Hematopoietic multipotent progenitor cell treated with erythropoietin and hydrocortisone succinate and interleukin-3 and kit ligand, for 4 days (in vitro differentiated cells): ENCODE results near the gene TRIM9.
"Not testable (repeated sequence)": the region's sequence is repeated elsewhere in the genome, so short reads cannot be mapped to it uniquely, and the experiment has no call there.

ENCODE experiments used
- DNase-seq: peaks from one replicate; pipeline ENCODE4 v3.0.0-alpha.2; 2015

The TRIM9 gene

DNA sequence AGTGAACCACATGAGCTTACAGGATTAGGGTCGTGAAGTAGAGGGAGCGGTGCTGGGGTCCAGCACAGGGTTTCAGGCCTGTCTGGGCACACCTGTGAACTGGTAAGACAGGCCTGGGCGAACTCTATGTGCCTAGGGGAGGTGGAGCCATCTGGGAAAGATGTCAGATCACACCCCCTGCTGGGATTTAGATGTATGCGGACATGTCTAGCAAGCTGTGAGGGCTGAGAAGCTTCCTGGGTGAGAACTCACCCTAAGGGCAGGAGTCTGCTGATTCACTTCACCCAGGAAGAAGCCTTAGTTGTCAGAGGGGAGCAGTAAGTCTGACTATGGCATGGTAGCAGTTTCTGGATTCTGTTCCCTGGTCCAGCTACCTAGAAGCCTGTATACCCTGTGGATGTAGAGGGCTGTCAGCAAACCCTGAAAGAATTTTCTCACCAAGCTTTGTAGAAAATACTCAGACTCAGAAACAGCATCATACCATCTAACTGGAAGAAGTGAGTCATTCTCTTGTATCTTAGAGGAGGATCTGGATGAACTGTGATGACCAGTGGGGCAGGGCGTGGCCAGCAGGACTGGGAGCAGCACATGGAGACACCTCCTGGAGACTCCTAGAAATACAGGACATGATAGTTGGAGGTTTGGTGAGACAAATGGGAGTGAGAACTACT is 139.4 kb downstream of the TRIM9 start:
- DNase-seq, result peak; percentile 83

DNA sequence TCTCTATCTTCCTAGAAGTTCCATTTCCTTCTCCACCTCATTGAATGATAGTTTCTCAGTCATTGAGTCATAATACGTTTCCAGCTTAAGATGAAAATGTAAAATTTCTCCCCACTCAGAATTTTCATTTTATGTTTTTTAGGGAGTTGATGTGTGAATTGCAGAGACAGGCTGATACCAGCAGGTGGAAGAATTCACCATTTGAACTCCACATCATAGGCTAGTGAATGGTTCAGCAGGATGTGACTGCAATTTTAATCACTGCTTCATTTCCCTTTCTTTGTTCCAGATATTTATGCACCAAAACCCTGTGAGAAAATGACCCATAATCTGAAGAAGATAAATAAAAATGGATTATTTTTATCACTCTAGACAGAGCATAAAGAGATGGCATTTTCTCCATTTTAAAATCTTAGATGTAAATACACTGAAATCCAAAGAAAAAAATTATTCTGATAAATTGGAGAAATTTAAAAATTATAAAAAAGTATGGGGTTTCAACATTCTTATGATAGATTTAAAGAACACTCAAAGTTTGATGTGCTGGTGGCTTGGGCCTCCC is 140.0 kb downstream of the TRIM9 start:
- peak; percentile 70 for DNase-seq

DNA sequence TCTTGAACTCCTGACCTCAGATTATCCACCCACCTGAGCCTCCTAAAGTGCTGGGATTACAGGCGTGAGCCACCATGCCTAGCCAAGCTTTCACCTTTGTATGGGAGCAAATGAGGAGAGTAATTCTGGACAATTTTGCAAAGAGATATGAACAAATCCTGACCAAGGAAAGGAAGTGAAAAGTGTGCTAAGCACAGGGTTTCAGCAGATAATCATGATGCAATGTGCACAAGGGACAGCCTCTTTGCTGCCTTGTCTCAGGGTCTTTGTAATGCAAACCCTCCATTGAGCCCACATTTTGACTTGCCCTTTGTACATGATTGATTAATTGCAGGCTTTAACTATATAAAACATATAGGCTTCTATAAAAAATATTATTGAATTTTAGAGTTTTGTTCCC is 141.4 kb downstream of the TRIM9 start:
- DNase-seq, result peak; percentile 28

DNA sequence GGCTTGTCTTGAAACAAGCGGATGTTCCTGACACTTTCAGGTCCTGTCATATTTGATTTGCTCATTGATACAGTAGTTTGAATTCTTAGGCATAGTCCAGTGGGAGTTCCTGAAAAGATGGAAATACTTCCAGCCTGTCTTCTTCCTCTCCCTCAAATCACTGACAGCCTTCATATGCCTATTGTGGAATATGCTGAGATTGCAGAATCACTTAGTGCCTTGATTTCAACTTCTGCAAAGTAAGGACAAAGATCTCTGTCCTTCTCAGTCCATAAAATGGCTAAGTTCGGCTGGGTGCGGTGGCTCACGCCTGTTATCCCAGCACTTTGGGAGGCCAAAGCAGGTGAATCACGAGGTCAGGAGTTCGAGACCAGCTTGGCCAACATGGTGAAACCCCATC is 143.9 kb downstream of the TRIM9 start:
- no peak for DNase-seq

DNA sequence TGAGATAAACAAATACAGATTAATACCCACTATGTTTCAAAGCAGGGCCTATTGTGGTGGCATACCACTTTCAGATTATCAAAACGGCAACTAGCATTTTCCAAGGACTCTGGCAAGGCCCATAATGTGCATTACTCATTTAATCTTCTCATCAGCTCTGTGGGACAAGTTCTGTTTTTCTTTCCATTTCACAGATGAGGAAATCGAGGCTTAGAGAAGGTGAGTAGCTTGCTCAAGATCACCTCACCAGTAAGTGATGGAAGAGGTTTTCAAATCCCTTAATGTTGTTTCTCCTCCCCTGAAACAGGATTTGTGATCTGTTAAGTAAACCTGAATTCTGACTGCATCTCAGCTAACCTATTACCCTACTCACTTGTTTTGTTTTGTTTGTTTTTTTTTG is 146.7 kb downstream of the TRIM9 start:
- DNase-seq, result no peak

DNA sequence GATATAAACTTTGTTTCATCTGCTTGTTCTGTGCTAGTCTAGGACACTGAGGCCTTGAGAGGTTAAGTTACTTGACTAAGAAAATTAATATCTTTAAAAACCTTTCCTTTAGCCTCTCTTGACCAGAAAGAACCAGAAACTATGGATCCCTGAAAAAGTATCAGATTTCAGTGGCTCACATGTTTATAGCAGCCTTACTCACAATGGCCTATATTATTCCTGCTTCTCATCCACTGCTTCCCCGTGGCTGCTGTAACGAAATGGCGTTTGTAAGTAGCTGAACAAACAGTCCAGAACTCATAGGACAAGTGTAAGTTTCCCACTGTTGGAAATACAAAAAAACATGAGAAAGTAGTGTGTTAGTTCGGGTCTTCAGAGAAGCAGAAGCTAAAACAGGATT is 147.5 kb downstream of the TRIM9 start:
- DNase-seq, result no peak

DNA sequence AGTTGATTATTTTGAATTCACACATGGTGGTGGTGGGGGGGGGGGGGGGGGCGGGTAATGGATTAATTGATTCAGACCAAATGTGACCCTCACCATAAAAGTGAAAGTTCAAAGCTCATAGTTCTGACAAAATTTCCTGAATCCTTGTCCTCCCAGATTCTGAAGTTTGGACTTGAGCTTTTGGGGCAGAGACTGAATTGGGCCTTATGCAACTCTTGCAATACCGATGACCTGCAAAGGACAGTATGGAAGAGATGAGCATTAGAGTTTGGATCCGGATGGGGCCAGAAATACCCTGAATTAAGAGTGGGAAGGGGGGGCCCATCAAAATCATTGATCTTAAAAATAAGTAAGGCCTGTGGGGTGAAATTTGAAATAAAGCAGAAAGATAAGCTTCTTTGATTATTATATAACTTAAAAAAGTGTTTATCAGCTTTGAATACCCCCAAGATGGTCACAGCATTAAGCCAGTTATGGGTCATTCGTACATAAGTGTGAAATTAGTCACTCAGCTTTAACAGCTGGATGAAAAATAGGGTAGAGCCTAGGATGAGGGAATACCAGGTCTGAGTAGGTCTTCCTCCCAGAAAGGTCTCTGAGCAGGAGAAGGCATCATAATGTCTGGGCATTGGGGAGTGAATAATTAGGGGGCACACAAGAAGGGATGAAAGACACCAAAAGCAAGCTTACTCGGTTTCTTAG is 148.5 kb downstream of the TRIM9 start:
- no peak for DNase-seq

DNA sequence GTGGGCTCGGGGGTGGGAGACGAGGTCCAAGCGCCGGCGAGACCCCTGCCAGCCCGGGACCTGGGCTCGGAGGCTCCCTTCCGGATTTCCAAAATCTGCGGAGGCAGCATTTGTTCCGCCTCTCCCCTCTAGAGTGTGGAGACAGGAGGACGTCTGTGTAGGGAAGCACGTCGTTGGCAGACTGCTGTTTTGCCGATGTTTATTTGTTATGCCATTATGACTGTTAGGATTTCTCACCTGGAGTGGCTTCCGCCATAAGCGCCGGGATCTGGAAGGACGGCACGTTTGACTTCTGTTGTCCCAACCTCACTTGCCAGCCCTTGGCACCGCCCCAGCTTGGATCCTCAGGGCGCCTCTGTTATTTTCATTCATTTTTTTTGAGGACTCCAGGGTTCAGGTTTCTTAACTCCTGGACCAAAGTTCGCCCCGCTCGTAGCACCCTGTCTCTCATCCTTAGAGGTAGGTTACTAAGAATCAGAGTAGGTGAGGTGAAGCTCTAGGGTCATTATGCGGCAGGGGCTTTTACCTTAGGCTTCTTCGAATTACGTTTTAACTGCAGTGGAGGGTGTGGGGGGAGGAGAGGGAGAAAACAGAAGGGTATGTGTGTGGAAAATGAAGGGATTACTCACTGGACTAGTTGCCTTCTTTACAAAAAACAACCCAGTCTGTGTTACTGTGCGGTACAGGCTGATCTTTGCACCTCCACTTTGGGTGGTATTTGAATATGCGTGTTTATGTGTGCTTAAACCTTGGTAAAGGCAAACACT is 150.1 kb downstream of the TRIM9 start:
- no peak for DNase-seq

DNA sequence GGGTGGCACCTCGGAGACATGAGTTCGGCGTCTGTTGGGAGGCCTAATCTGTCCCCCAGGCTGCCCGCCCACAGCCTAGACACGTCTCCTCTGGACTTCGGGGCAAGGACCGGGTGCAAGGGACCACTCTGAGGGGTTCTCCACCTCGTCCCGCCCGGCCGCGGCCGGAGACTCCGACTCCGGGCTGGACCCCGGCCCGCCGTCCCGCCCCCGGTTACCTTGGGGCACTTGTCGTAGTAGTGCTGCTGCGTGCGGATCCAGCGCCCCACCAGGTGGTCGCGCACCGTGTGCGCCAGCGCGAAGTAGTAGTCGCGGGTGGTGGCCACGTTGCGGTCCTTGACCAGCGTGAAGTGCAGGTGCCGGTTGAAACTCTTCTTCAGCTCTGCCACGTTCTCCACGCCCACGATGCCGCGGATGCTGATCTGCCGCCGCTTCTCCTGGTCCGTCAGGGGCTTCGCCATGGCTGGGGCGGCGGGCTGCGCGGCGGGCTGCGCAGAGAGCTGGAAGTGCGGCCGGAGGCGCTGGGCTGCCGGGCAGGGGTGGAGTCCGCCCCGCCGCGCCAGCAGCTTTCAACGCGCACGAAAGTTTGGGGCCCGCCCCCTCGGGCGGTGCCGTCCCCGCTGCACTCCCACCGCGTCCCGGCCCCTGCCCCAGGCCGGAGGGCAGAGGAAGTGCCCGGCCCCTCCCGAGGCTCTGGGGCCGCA is 150.8 kb downstream of the TRIM9 start, which contains the start of gene PYGL:
TSS of gene PYGL (minus strand) at position 541 of the 704 bp plus-strand sequence. CDS start at position 461, 80 bp downstream.
- DNase-seq, result peak; percentile 88

DNA sequence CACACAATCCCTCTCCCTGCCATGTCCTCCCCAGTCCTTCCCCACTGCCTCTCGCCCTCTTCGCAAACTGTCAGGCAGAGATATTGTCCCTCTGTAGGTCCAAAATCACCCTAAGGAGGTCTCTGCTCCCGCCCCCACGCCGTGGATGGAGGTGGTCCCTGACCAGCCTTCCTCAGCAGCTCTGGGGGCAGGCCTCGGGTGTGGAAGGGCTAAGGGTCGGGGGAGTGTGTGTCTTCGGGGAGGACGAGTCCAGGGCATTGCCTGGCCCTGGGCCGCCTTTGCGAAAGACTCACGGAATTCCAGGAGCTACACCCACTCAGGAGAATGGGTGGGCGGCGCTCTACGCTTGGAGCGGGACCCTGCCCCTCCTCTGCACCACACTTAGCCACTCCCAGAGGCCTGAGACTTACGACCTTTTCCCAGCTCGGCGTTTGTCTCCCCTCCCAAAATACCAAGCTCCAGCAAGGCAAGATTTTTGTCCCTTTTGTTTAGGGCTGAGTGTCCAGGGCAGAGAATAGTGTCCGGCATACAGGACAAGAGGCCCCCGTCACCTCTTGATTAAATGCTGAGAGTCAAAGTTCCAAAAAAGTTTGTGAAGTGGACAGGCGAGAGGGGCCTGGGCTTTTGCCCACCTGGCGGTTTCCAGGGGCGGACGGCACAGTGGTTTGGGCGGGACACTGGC is 151.5 kb downstream of the TRIM9 start:
- DNase-seq, result peak; percentile 49

DNA sequence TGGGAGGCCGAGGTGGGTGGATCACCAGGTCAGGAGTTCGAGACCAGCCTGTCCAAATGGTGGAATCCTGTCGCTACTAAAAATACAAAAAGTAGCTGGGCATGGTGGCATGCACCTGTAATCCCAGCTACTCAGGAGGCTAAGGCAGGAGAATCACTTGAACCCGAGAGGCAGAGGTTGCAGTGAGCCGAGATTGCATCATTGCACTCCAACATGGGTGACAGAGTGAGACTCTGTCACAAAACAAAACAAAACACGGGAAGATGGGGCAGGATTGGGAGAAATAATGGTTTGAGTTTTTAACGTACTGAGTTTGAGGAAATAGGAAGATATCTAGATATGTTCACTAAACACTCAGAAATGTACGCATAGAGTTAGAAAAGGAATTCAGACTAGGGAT is 153.3 kb downstream of the TRIM9 start:
- not testable (repeated sequence) for DNase-seq

DNA sequence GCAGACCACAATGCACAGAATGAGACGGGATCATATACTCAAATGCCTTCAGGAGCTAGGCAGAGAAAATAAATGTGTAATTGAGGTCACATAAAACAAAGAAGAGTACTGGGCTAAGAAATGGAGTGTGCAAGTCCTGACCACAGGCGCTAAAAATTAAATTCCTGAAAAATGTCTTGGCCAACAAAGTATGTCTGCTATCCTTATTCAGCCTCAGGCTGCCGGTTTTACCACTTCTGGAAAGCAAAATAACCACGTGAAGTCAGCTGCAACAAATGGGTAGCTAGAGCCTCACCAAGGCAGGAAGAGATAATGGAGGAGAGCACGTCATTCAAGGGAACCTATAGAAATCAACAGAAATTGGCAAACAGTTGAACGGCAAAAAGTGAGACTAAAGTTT is 153.8 kb downstream of the TRIM9 start:
- peak; percentile 52 for DNase-seq

DNA sequence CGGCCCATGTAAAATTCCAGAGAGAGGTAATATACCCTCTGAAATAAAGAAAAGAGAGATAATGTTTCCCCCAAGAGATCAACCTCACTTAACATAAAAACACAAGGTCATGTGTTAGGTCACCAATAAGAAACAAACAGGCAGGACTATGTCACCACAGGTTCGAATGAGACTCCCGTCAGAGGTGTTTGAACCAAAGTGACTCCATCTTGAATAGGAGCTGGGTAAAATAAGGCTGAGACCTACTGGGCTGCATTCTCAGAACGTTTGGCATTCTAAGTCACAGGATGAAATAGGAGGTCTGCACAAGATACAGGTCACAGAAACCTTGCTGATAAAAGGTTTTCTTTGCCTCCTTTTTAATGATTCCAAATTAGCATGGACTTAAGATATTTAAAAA is 157.1 kb downstream of the TRIM9 start:
- no peak for DNase-seq

DNA sequence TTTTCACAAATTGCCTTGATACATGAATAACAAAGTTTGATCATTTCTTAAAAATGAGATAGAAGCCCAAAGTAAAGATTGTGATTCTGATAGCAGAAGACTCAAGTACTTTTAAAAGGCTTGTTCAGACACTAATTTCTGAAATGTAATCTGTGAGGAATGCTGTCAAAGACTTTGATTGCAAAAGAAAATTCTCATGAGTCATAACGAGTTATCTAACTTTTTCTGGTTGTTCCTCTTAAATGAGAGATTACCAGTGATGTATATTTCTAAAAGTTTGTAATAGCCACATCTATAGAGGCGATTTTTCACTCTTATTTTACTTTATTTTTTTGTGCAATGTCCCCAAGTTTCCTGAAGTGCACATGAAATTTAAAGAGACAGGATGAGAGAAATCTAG is 157.6 kb downstream of the TRIM9 start:
- DNase-seq, result peak; percentile 65

DNA sequence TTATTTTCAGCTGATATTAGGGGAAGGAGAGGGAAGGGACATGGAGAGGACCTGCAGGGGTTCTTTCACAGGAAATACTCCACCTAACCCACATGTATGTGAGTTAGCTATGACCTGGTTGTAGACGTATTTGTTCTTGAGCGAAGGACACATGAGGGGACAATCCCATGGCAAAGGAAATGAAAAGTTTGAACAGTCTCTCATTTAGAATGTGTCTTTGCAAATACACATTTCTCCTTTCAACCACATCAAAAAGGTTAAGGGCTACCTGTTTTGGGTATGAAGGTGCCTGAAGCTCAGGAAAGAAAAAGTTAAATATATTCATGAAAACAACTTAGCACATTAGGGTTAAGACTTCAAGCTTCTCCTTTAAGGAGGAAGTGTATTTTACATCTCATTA is 158.0 kb downstream of the TRIM9 start:
- DNase-seq, result no peak

DNA sequence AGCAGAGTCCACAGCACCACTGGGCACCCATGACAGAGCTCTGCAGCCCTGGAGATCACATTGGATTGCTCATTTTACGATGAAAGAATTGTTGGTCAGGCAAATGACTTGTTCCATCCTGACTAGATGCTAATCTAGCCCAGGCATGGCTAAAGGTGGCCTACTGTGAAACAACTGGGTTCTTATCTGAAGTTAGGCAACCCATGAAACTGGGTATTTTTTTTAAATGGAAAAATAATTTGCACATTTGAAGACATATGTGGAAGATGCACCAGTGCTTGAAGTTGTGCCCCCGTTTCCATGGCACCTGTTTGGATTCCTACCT is 158.9 kb downstream of the TRIM9 start:
- DNase-seq, result peak; percentile 53

DNA sequence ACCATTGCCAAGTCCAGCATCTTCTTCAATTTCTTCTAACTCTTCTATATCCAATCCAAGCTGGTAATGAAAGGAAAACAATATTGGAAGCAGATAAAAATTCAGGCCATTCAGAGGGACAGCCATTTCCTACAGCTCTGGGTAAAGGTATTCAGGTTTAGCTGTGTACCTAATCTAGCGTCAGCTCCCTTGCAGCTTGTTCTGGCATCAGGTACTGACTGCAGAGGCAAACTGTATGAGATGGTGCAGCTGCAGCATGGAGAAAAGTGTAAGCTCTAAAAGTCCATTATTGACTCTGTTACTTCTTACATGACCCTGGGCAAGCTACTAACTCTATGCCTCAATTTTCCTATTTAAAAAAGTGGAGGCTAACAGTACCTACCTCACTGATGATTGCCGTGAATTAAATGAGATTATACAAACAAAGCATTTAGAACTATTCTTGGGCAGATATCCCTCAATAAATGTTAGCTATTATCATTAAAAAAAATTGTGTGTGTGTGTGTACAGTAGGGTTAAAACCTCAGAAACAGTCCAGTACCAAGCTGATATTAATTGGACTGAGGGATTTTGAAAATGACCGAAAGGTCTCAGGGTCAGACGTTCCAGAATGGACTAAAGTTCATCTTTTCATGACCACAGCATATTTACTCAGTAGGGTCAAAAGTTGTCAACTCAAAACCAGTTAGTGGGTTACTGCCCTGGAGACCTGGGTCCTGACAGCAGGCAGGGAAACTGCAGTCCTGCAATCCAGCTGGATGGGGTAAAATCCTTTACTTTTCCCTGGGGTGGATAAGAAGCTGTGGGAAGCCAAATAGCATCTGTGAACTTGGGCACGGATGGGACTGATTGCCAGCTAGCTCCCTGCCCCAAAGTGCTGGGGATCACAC is 159.5 kb downstream of the TRIM9 start:
- DNase-seq, result no peak

DNA sequence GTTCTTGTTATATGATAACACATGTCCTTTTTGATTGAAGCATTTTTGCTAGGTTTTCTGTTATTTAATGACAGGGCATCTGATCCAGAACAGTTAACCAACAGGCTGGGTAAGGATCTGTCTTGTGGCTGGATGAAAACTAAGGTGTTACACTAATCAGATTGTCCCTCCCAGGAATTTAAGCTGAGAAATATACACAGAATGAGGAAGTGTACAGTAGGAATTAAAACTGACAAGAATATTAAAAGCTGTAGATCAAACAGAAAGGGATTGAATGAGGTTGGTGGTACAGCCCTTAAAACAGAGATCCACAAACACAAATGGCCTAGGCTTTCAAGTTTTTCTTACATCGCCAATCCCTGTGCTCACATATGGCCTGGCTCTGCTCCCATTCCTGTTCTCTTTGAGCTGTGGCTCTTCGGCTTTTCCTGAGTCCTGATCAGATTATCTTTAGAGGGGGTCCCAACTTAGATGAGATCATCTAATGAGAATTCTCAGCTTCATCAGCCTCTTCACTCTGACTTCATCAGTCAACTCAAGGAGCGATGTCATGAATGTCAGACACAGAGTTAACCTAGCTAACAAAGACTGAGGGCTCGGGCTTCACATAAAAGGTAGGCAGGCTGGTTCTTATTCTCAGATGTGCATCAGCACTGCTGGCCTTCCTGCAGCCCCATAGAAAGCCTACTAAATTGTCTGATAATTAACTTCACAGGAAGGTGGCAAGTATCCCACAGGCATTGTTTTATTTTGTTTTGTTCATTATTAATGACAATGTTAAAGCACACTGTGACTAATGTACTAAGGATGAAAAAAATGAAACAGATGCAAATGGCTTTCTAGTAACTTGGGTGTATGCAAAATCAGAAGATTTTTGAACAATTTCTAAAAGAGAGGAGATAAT is 162.1 kb downstream of the TRIM9 start:
- peak; percentile 46 for DNase-seq

DNA sequence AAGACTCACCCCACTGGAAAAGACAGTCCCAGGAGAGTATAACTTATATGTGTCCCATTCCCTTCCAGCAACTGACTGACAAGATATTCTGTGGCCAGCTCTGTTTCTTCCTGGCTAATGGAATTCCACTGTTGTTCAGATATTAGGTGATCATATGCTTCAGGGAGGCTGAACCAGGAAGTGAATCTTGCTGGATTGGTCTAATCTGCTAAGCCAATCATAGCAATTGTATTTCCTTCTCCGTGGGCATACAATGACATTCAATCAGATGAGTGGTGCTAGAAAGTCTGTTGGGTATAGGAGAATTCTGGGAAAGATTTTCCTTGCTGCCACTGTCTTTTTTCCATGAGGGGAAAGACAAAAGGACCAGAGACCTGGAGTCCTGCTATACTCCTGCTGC is 162.7 kb downstream of the TRIM9 start:
- no peak for DNase-seq

DNA sequence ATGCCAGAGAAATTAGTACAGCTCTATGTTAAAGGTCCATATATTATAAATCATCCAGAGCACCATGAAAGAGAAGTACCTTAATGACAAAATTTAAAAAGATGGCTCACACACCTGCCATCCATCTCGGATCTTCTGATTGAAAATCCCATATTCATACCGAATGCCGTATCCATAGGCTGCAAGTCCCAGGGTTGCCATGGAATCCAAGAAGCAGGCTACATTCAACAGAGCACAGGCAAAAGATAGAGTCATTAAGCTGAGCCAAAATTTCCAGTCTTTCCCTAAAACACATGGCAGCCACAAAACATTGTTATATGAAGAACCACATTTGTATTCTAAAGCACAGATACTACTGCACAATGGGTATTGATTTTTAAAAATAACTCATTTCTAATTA is 163.3 kb downstream of the TRIM9 start:
- DNase-seq, result no peak
